Endodermal cell (in vitro differentiated cells): Measurements from ENCODE around the gene CYP4F3. TPM values are rescaled to one million over a fixed set of nuclear protein-coding genes. Genes with fewer than 3 reads are reported as not detected.
"Not testable (repeated sequence)": the region's sequence is repeated elsewhere in the genome, so short reads cannot be mapped to it uniquely, and the experiment has no call there.

Experiments
- DNase-seq: peaks from one replicate; pipeline ENCODE4 v3.0.0-alpha.2; 2017
- H3K27ac ChIP-seq: 2 replicates; pipeline ENCODE4 v1.5.1; 2013; ENCODE audit warnings: mild to moderate bottlenecking, low read depth, low read length, moderate library complexity
- H3K27me3 ChIP-seq: 2 replicates; pipeline ENCODE4 v1.6.1; 2013; ENCODE audit warnings: mild to moderate bottlenecking, low read length, moderate library complexity; ENCODE audit not compliant: insufficient read depth, control insufficient read depth, poor library complexity, severe bottlenecking
- H3K36me3 ChIP-seq: 2 replicates; pipeline ENCODE4 v1.7.0; 2013; ENCODE audit warnings: mild to moderate bottlenecking, low read length, moderate library complexity; ENCODE audit not compliant: control insufficient read depth, insufficient read depth
- H3K4me1 ChIP-seq: one replicate; pipeline ENCODE4 v1.7.0; 2013; ENCODE audit warnings: low read length; ENCODE audit not compliant: control insufficient read depth, insufficient read depth
- H3K4me3 ChIP-seq: 2 replicates; pipeline ENCODE4 v1.5.1; 2013; ENCODE audit warnings: mild to moderate bottlenecking, low read length, moderate library complexity
- H3K9ac ChIP-seq: 2 replicates; pipeline ENCODE4 v1.6.1; 2013; ENCODE audit warnings: mild to moderate bottlenecking, low read length, moderate library complexity; ENCODE audit not compliant: poor library complexity, severe bottlenecking; ENCODE audit errors: extremely low read depth
- H3K9me3 ChIP-seq: 2 replicates; pipeline ENCODE4 v1.6.1; 2013; ENCODE audit warnings: mild to moderate bottlenecking, low read length, moderate library complexity; ENCODE audit not compliant: control insufficient read depth
- H3K27ac Mint-ChIP-seq: 2 replicates; pipeline ENCODE4 v1.8.0; 2020; ENCODE audit warnings: mixed read lengths
- H3K27me3 Mint-ChIP-seq: 2 replicates; pipeline ENCODE4 v1.8.0; 2021; ENCODE audit warnings: mild to moderate bottlenecking, mixed read lengths; ENCODE audit not compliant: insufficient read depth
- H3K36me3 Mint-ChIP-seq: 2 replicates; pipeline ENCODE4 v1.8.0; 2020; ENCODE audit warnings: low read depth, mixed read lengths
- H3K4me1 Mint-ChIP-seq: 2 replicates; pipeline ENCODE4 v1.8.0; 2020; ENCODE audit warnings: mixed read lengths
- H3K4me3 Mint-ChIP-seq: 2 replicates; pipeline ENCODE4 v1.8.0; 2020; ENCODE audit warnings: mild to moderate bottlenecking, moderate library complexity, mixed read lengths
- H3K9me3 Mint-ChIP-seq: 2 replicates; pipeline ENCODE4 v1.8.0; 2020; ENCODE audit warnings: mild to moderate bottlenecking, mixed read lengths
- CTCF ChIP-seq: fragments of 200-600 bp; sonication (generic); conservative IDR thresholded peaks from 2 replicates; pipeline ENCODE4 v1.5.0; 2021; ENCODE audit warnings: antibody characterized with exemption, mild to moderate bottlenecking
- WGBS, 2 experiments: methylation state at CpG; one replicate each; pipeline versions ENCODE4 v1.1.5 to v1.1.7; 2013; ENCODE audit warnings: missing lambda C conversion rate in 2 of 2, mixed read lengths in 1 of 2; ENCODE audit not compliant: insufficient coverage in 1 of 2, insufficient read length in 1 of 2; 5-methylcytosine and 5-hydroxymethylcytosine counted together
- total RNA-seq, 2 donors: library from RNA; stranded (reverse); fragmentation: NEBNext Ultra II Directional in 1 of 2; extraction: Animal tissue kit (Norgen Biotek cat#: 25700) in 1 of 2; gene quantifications; 2 replicates in 1 of 2; 3 replicates in 1 of 2; pipeline ENCODE4 v1.2.1, GENCODE V29; 2021

The CYP4F3 gene
- total RNA-seq, 2 donors from 2014 or later: not detected

DNA sequence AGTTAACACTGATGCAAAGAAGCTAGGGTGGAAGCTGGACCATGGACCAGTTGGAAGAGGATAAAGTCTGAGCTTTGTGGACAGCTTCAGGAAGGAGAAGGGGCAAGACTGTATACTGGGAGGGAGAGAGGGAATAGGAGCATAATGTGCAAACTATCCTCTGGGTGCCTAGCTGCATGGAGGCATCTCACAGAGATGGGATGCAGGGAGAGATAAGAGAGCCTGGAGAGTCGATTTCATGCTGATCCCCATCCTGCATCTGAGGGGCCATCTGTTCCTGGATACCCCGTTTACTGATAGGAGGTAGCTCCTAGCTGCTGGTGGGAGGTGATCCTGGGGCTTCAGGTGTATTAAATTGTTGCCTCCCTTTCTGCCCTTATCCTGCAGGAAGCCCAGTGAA lies 8.8 kb downstream of the CYP4F3 start:
- Mint-ChIP-seq H3K27me3 (no peaks in the 10 kb centered on the region), H3K9me3 (peaks cover 98% of the 10 kb centered on the region)

DNA sequence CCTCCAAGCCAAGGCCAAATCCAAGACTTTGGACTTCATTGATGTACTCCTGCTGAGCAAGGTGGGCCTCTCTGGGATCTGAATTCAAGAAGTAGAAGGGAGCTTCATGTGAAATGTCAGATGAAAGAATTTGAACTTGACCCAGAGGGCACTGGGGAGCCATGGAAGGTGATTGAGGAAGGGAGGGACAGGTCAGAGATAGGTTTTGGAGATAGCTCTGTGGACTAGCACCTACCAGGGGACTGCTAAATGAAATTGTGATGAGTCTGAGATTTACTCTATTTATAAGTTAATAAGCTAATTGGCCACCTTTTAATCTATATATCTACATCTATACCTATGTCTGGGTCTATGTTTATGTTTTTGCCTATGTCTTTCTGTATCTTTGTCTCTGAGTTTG lies 9.4 kb downstream of the CYP4F3 start:
- peaks cover 98% of the 10 kb centered on the region for H3K9me3 Mint-ChIP-seq
- DNase-seq, H3K4me1 ChIP-seq, H3K36me3 Mint-ChIP-seq, H3K27me3 Mint-ChIP-seq, H3K9ac ChIP-seq, H3K27ac Mint-ChIP-seq, H3K36me3 ChIP-seq, H3K4me1 Mint-ChIP-seq, H3K27me3 ChIP-seq, H3K27ac ChIP-seq, H3K4me3 Mint-ChIP-seq, H3K4me3 ChIP-seq: not testable (repeated sequence)
- H3K9me3 ChIP-seq: peaks cover 48% of the 10 kb centered on the region

More for the DNA sequence above, 8.8 kb downstream of the CYP4F3 start:
- Histone ChIP-seq H3K4me1 (no peaks in the 10 kb centered on the region), H3K36me3 (no peaks in the 10 kb centered on the region), H3K9ac (no peak overlapping the region), H3K9me3 (peaks cover 49% of the 10 kb centered on the region), H3K27me3 (no peaks in the 10 kb centered on the region), H3K27ac (no peak overlapping the region), H3K4me3 (no peak overlapping the region)
- Mint-ChIP-seq H3K4me1 (no peaks in the 10 kb centered on the region), H3K36me3 (peaks cover 3% of the 10 kb centered on the region), H3K27ac (no peak overlapping the region), H3K4me3 (no peak overlapping the region)
- DNase-seq: no peak
- WGBS, 2 experiments: 41 to 49% methylated on average over 2 of the region's 2 CpGs
- TF ChIP-seq CTCF: no peak

GRCh38 chr19:15651791-15652190 lies 11.1 kb downstream of the CYP4F3 start:
- peaks cover 3% of the 10 kb centered on the region for H3K36me3 Mint-ChIP-seq

More at GRCh38 chr19:15651791-15652190, 11.1 kb downstream of the CYP4F3 start:
- H3K27me3 ChIP-seq: no peaks in the 10 kb centered on the region
- no peaks in the 10 kb centered on the region for H3K36me3 ChIP-seq
- H3K9ac ChIP-seq: no peak overlapping the region
- WGBS, 2 experiments: 11 to 66% methylated on average over 1 to 3 of the region's 3 CpGs
- Mint-ChIP-seq H3K27me3 (no peaks in the 10 kb centered on the region), H3K9me3 (peaks cover 97% of the 10 kb centered on the region), H3K4me1 (no peaks in the 10 kb centered on the region), H3K4me3 (no peak overlapping the region), H3K27ac (no peak overlapping the region)
- peaks cover 43% of the 10 kb centered on the region for H3K9me3 ChIP-seq
- no peak overlapping the region for H3K27ac ChIP-seq
- no peak for DNase-seq
- H3K4me3 ChIP-seq: no peak overlapping the region
- no peak for TF ChIP-seq CTCF
- no peaks in the 10 kb centered on the region for H3K4me1 ChIP-seq
